Measurements from ENCODE around the gene POU3F4.

DNA sequence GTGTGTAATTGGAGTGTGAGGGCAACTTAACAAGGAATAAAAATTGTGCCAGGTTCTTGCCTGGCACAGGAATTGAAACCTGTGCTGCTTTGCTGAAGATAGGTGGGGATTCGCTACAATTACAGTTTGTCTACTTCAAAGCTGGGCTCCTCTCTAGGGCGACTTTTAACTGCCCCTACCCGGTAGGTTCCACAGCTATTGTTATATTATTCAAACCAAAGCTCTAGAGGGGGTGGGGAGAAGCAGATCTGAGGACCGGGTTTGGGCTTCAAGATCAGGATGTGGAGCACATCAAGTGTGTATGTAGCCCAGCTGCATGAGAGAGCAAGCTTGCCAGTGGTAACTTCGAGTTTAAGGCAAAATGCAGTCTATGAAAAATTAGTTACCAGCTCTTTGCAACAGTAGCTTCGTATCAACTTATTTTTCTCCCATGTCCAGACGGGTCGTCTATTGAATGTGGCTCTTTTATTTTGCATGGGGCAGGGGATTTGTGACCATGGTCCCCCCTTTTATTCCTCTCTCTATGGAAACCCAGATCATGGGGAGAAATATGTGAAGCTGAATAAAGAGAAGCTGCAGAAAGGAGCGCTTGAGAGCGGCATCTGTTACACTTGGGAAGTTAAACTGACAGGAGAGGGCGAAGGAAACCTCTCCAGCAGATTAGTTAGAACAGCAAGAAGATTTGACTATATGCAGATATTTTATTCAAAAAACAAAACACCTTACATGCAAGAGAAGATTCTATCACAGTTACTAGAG lies 3.2 kb upstream of the POU3F4 start:
- TF ChIP-seq EZH2phosphoT487 (IDR thresholded peaks at IDR 0.05; ENCODE audit: borderline replicate concordance, low read length) = no peak
- TF ChIP-seq, protein P1, sequence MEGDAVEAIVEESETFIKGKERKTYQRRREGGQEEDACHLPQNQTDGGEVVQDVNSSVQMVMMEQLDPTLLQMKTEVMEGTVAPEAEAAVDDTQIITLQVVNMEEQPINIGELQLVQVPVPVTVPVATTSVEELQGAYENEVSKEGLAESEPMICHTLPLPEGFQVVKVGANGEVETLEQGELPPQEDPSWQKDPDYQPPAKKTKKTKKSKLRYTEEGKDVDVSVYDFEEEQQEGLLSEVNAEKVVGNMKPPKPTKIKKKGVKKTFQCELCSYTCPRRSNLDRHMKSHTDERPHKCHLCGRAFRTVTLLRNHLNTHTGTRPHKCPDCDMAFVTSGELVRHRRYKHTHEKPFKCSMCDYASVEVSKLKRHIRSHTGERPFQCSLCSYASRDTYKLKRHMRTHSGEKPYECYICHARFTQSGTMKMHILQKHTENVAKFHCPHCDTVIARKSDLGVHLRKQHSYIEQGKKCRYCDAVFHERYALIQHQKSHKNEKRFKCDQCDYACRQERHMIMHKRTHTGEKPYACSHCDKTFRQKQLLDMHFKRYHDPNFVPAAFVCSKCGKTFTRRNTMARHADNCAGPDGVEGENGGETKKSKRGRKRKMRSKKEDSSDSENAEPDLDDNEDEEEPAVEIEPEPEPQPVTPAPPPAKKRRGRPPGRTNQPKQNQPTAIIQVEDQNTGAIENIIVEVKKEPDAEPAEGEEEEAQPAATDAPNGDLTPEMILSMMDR (conservative IDR thresholded peaks at IDR 0.05; ENCODE audit: low read depth, low read length) = no peak
